IMR-90 (cell line): ENCODE data around the gene CTBP2. TPM values are rescaled to one million over a fixed set of nuclear protein-coding genes. Genes with fewer than 3 reads are reported as not detected.

ENCODE experiments used
- ATAC-seq: fragments of 200-7000 bp; cut with Tn5 transposase; 2 replicates; pipeline ENCODE4 v1.9.1; 2020; ENCODE audit warnings: low read depth, mild to moderate bottlenecking, moderate library complexity
- BruUV-seq: library from RNA; stranded (reverse); fragments of 400-500 nt; replicated peaks from 2 replicates; lab custom pipeline; 2021; lab: Mats Ljungman, UMichigan
- CTCF ChIA-PET: fragments of 300-600 bp; formaldehyde crosslinking; extraction: SDS; loops from one replicate; lab custom pipeline; 2021; ENCODE audit warnings: antibody characterized with exemption; lab: Yijun Ruan, JAX
- POLR2A ChIA-PET: fragments of 300-600 bp; sonication (Branson Sonifier 250); formaldehyde crosslinking; loops from one replicate; lab custom pipeline; 2022; ENCODE audit warnings: antibody characterized with exemption; ENCODE audit not compliant: unreplicated experiment; lab: Charles Lee
- DNase-seq: peaks from one replicate; pipeline ENCODE4 v3.0.0; 2013
- H2AFZ ChIP-seq: replicated peaks from 2 replicates; pipeline ENCODE3; 2013; ENCODE audit warnings: low read length, mild to moderate bottlenecking; ENCODE audit not compliant: poor library complexity
- H2AK5ac ChIP-seq: 2 replicates; pipeline ENCODE4 v1.6.1; 2013; ENCODE audit warnings: low read depth, low read length, inconsistent platforms
- H2AK9ac ChIP-seq: replicated peaks from 2 replicates; pipeline ENCODE3; 2013; ENCODE audit warnings: mild to moderate bottlenecking, low read depth, low read length, moderate library complexity; ENCODE audit not compliant: poor library complexity
- H2BK120ac ChIP-seq: 2 replicates; pipeline ENCODE4 v1.6.1; 2013; ENCODE audit warnings: low read depth, low read length, inconsistent platforms
- H2BK15ac ChIP-seq: 3 replicates; pipeline ENCODE4 v1.6.1; 2013; ENCODE audit warnings: low read depth, low read length, inconsistent platforms
- H2BK20ac ChIP-seq: 2 replicates; pipeline ENCODE4 v1.6.1; 2013; ENCODE audit warnings: low read depth, mild to moderate bottlenecking, inconsistent platforms, low read length, moderate library complexity
- H2BK5ac ChIP-seq: 2 replicates; pipeline ENCODE4 v1.6.1; 2013; ENCODE audit warnings: mild to moderate bottlenecking, low read depth, low read length, inconsistent platforms; ENCODE audit not compliant: poor library complexity, severe bottlenecking
- H3K14ac ChIP-seq: replicated peaks from 2 replicates; pipeline ENCODE4 v1.6.1; 2013; ENCODE audit warnings: low read depth, low read length, inconsistent platforms
- H3K18ac ChIP-seq: 2 replicates; pipeline ENCODE4 v1.6.1; 2013; ENCODE audit warnings: low read depth, low read length, control low read depth
- H3K23ac ChIP-seq: 2 replicates; pipeline ENCODE4 v1.6.1; 2013; ENCODE audit warnings: low read depth, low read length, inconsistent platforms
- H3K27ac ChIP-seq: 2 replicates; pipeline ENCODE4 v1.5.1; 2013; ENCODE audit warnings: mild to moderate bottlenecking, control low read depth, low read length; ENCODE audit not compliant: insufficient read depth
- H3K27me3 ChIP-seq: 2 replicates; pipeline ENCODE4 v1.6.1; 2013; ENCODE audit warnings: low read length; ENCODE audit not compliant: control insufficient read depth, insufficient read depth
- H3K36me3 ChIP-seq: 2 replicates; pipeline ENCODE4 v1.6.1; 2013; ENCODE audit warnings: low read length, mixed read lengths; ENCODE audit not compliant: control insufficient read depth, insufficient read depth
- H3K4ac ChIP-seq: 2 replicates; pipeline ENCODE4 v1.6.1; 2013; ENCODE audit warnings: low read depth, low read length, inconsistent platforms
- H3K4me1 ChIP-seq: 2 replicates; pipeline ENCODE4 v1.6.1; 2013; ENCODE audit warnings: low read length, mixed read lengths; ENCODE audit not compliant: control insufficient read depth, insufficient read depth
- H3K4me2 ChIP-seq: 2 replicates; pipeline ENCODE4 v1.6.1; 2013; ENCODE audit warnings: low read depth, mild to moderate bottlenecking, control low read depth, low read length, moderate library complexity
- H3K4me3 ChIP-seq: 2 replicates; pipeline ENCODE4 v1.5.1; 2013; ENCODE audit warnings: low read depth, mild to moderate bottlenecking, control low read depth, low read length, moderate library complexity; ENCODE audit not compliant: insufficient read depth
- H3K56ac ChIP-seq: 2 replicates; pipeline ENCODE4 v1.6.1; 2013; ENCODE audit warnings: low read length, inconsistent platforms; ENCODE audit not compliant: insufficient read depth; ENCODE audit errors: extremely low read depth
- H3K79me1 ChIP-seq, 2 experiments: 2 replicates each; pipeline ENCODE4 v1.6.1; 2013; ENCODE audit warnings: low read length in 2 of 2, inconsistent platforms in 1 of 2, low read depth in 1 of 2
- H3K9ac ChIP-seq: 2 replicates; pipeline ENCODE4 v1.6.1; 2013; ENCODE audit warnings: low read depth, low read length, control low read depth
- H3K9me1 ChIP-seq: 2 replicates; pipeline ENCODE4 v1.6.1; 2013; ENCODE audit warnings: low read length, inconsistent platforms; ENCODE audit not compliant: insufficient read depth
- H3K9me3 ChIP-seq: 2 replicates; pipeline ENCODE4 v1.6.1; 2013; ENCODE audit warnings: low read length; ENCODE audit not compliant: control insufficient read depth, insufficient read depth
- H4K20me1 ChIP-seq: 2 replicates; pipeline ENCODE4 v1.6.1; 2013; ENCODE audit warnings: low read length, inconsistent platforms; ENCODE audit not compliant: insufficient read depth
- H4K5ac ChIP-seq: 2 replicates; pipeline ENCODE4 v1.6.1; 2013; ENCODE audit warnings: mild to moderate bottlenecking, low read depth, low read length, control low read depth
- H4K8ac ChIP-seq, 2 experiments: 2 replicates each; pipeline ENCODE4 v1.6.1; 2013; ENCODE audit warnings: low read depth in 2 of 2, low read length in 2 of 2, control low read depth in 1 of 2, inconsistent platforms in 1 of 2
- H4K91ac ChIP-seq: 2 replicates; pipeline ENCODE4 v1.6.1; 2013; ENCODE audit warnings: low read depth, low read length, inconsistent platforms; ENCODE audit not compliant: insufficient read depth
- CEBPB ChIP-seq: IDR thresholded peaks from 2 replicates; pipeline ENCODE4 v1.6.1; 2012; ENCODE audit warnings: low read depth, low read length, improper control_type of control experiment
- FOS ChIP-seq: fragments of 150-350 bp; IDR thresholded peaks from 2 replicates; pipeline ENCODE4 v1.6.1; 2016; ENCODE audit warnings: low read depth, low read length
- MXI1 ChIP-seq: IDR thresholded peaks from 2 replicates; pipeline ENCODE4 v1.6.1; 2012; ENCODE audit warnings: low read depth, mild to moderate bottlenecking, low read length, moderate library complexity, borderline replicate concordance
- WGBS, 2 experiments: methylation state at CpG; one replicate each; pipeline versions ENCODE4 v1.1.5 to v1.1.7; 2013; ENCODE audit warnings: missing lambda C conversion rate in 2 of 2; ENCODE audit not compliant: insufficient read length in 1 of 2; ENCODE audit errors: extremely low coverage in 2 of 2; 5-methylcytosine and 5-hydroxymethylcytosine counted together
- dilution Hi-C: fragments of 300-500 bp; cut with HindIII; formaldehyde crosslinking; loops from one replicate; pipeline ENCODE4 v1.14.3; 2018; ENCODE audit warnings: low sequenced_read_pairs; ENCODE audit not compliant: unreplicated experiment
- in situ Hi-C: fragments of 300-500 bp; cut with MboI; formaldehyde crosslinking; loops from 3 replicates; pipeline ENCODE4 v1.14.3; 2019; ENCODE audit warnings: low sequenced_read_pairs, inconsistent platforms, mixed read lengths
- intact Hi-C: fragments of 100-400 bp; cut with micrococcal nuclease; formaldehyde crosslinking; loops from 2 replicates; pipeline ENCODE4 v1.10.0; 2022
- polyA plus RNA-seq, 3 experiments: library from polyadenylated mRNA; depleted of rRNA; stranded (reverse); fragments of >200 nt; gene quantifications; 2 replicates each; pipeline ENCODE4 v1.2.3, GENCODE V29; 2012; ENCODE audit warnings: low replicate concordance in 1 of 3
- total RNA-seq: library from RNA; depleted of rRNA; stranded (reverse); fragments of >200 nt; gene quantifications from 2 replicates; pipeline ENCODE4 v1.2.3, GENCODE V29; 2012
- TF ChIP-seq, protein P1 (sequence below): fragments of 150-350 bp; IDR thresholded peaks from 2 replicates; pipeline ENCODE4 v1.6.1; 2017; ENCODE audit warnings: mild to moderate bottlenecking, antibody characterized with exemption, low read length, low read depth

Gene CTBP2
- total and polyA plus RNA-seq, 2 of the 4 experiments (the other 2 are of a cell fraction): 81.0 to 86.6 TPM

DNA sequence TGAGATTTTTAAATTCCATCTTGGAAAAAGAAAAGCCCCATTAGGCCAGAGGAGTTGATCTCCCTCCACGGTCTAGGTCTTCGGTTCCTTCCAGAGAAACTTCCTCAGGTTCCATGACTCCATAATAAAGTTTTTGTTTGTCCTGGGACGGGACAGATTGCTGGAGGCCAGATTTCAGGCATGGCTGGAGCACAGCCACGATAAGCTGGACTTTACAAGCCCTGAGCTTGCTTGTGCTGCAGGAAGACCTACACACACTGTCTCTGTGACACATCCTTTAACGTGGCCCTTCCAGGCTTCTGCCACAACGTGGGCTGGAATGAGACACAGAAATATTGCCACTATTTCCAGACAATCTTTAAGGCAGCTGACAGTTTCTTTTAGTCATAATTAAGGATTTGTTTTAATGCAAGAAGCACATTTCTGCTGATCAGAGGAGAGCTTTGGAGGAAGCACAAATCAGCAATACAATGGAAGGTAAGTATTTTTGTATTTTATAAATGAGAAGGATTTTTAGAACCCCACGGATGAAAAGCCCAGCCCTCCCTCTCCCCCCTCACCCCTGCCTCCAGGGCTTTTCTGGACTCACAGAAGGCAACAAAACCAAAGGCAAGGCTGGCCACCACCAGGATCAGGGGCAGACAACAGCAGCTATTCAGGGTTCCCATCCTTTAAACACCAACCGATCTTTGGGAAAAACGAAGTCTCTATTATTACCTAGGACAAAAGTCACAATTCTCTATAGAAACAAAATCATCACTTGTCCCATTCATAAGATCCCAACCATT is 6.5 kb downstream of the CTBP2 start:
- peaks cover 12% of the 10 kb centered on the region for H3K36me3 ChIP-seq
- H3K9ac ChIP-seq: no peak overlapping the region
- 40% methylated on average over 1 of the region's 9 CpGs; no CpG with 5 or more reads in 1 of the 2 experiments for WGBS, 2 experiments
- peaks cover 34% of the 10 kb centered on the region for H3K4me1 ChIP-seq
- no peak overlapping the region; the same call in 1 of the 2 replicates for H3K4me2 ChIP-seq
- H3K27ac ChIP-seq: no peak overlapping the region
- no peak overlapping the region for H3K4me3 ChIP-seq
- H4K20me1 ChIP-seq: peaks cover 90% of the 10 kb centered on the region
- H2BK15ac ChIP-seq: no peak overlapping the region
- no TSS peak for BruUV-seq
- intact Hi-C loops (no loop called here), dilution Hi-C loops (no loop called here), in situ Hi-C loops (loop anchor here (10.0 kb wide), 1 partner anchor 99 kb away; no protein-coding TSS in a partner anchor)
- no peaks in the 10 kb centered on the region for H3K27me3 ChIP-seq
- H3K56ac ChIP-seq: no peak overlapping the region
- no peak overlapping the region for H4K91ac ChIP-seq
- DNase-seq (peak; percentile 54), ATAC-seq (peak; percentile 10; the same call in 1 of the 2 replicates)
- H3K9me1 ChIP-seq: peaks cover 24% of the 10 kb centered on the region
- peak overlapping the region; percentile 47 for H2AK9ac ChIP-seq
- TF ChIP-seq CEBPB (no peak), MXI1 (peak; percentile 51; the same call in 1 of the 2 replicates), FOS (no peak)
- TF ChIP-seq, protein P1, sequence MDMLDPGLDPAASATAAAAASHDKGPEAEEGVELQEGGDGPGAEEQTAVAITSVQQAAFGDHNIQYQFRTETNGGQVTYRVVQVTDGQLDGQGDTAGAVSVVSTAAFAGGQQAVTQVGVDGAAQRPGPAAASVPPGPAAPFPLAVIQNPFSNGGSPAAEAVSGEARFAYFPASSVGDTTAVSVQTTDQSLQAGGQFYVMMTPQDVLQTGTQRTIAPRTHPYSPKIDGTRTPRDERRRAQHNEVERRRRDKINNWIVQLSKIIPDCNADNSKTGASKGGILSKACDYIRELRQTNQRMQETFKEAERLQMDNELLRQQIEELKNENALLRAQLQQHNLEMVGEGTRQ: no peak
- H3K9me3 ChIP-seq: no peaks in the 10 kb centered on the region
- no peak overlapping the region for H2AK5ac ChIP-seq
- H2BK120ac ChIP-seq: no peak overlapping the region
- ChIA-PET CTCF (interaction anchor here (1.1 to 1.9 kb wide), 2 partner anchors 9 to 106 kb away, joined by 3 to 7 read pairs; no protein-coding TSS in a partner anchor), POLR2A (no interaction called here)
- no peak overlapping the region; the same call in 1 of the 2 replicates for H3K4ac ChIP-seq
- H3K14ac ChIP-seq: no peak overlapping the region
- H2BK20ac ChIP-seq: no peak overlapping the region
- peaks cover 4 to 54% of the 10 kb centered on the region in 2 experiments; a peak in 2 of 4 replicates for H3K79me1 ChIP-seq
- H2BK5ac ChIP-seq: no peak overlapping the region
- peak overlapping the region; percentile 26; the same call in 1 of the 2 replicates for H3K23ac ChIP-seq
- H3K18ac ChIP-seq: no peak overlapping the region
- H2AFZ ChIP-seq: peak overlapping the region; percentile 21
- 0 out of 4 replicates have a peak overlapping the region, but pooled peaks of 1 of the 2 experiments have one; percentile 3 for H4K8ac ChIP-seq
- H4K5ac ChIP-seq: no peak overlapping the region
